B cell (primary cell): Measurements from ENCODE around the gene NUDT3.

ENCODE experiments used
- CTCF ChIP-seq: fragments of 200-600 bp; IDR thresholded peaks from one replicate; pipeline ENCODE4 v1.8.0; 2022; ENCODE audit warnings: antibody characterized with exemption, mild to moderate bottlenecking
- EZH2 ChIP-seq: IDR thresholded peaks from 2 replicates; pipeline ENCODE4 v1.6.1; 2012; ENCODE audit warnings: borderline replicate concordance, low read depth, mild to moderate bottlenecking, moderate library complexity, low read length; ENCODE audit not compliant: insufficient read depth, poor library complexity, severe bottlenecking

DNA sequence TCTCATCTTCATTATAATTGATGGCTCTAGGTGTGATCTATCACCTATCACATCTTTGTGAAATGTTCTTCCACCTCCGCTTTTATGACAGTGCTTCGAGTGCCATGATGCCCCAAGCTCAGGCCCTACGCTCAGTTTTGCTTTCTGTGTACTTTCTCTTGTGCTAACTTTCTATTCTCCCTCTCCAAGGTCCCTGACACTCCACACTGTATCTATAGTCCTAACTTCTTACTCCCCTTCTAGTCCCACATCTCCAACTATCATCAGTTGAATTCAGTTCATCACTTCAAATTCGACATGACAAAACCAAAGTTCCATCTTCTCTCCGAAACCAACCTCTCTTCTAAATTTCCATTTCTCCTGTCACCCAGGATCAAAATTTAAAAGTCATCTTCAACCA, 16.6 kb downstream of the NUDT3 start:
- TF ChIP-seq CTCF, result no peak
- TF ChIP-seq EZH2, result no peak
